Mesenchymal stem cell (in vitro differentiated cells and primary cell): ENCODE measurements around the gene STIM1.

ENCODE experiments used
- DNase-seq: peaks from one replicate; pipeline ENCODE4 v3.0.0-alpha.2; 2013
- H2AFZ ChIP-seq: one replicate; pipeline ENCODE4 v1.6.1; 2013; ENCODE audit warnings: low read depth, mild to moderate bottlenecking, control low read depth, inconsistent platforms, low read length, moderate library complexity
- H2AK5ac ChIP-seq: 2 replicates; pipeline ENCODE4 v1.6.1; 2013; ENCODE audit warnings: low read length, moderate library complexity, mild to moderate bottlenecking, inconsistent platforms; ENCODE audit not compliant: severe bottlenecking
- H2BK120ac ChIP-seq: one replicate; pipeline ENCODE4 v1.6.1; 2013; ENCODE audit warnings: low read depth, mild to moderate bottlenecking, inconsistent platforms, low read length, moderate library complexity
- H2BK12ac ChIP-seq, 2 experiments: one replicate each; pipeline ENCODE4 v1.6.1; 2013; ENCODE audit warnings: inconsistent platforms in 2 of 2, low read length in 2 of 2, mild to moderate bottlenecking in 2 of 2, moderate library complexity in 2 of 2, control low read depth in 1 of 2
- H2BK15ac ChIP-seq: one replicate; pipeline ENCODE4 v1.6.1; 2013; ENCODE audit warnings: mild to moderate bottlenecking, low read depth, inconsistent platforms; ENCODE audit not compliant: poor library complexity, severe bottlenecking
- H2BK5ac ChIP-seq: 2 replicates; pipeline ENCODE4 v1.6.1; 2013; ENCODE audit warnings: low read depth, mild to moderate bottlenecking, low read length, control low read depth, inconsistent platforms; ENCODE audit not compliant: poor library complexity, severe bottlenecking
- H3K14ac ChIP-seq, 2 experiments: one replicate each; pipeline ENCODE4 v1.6.1; 2013; ENCODE audit warnings: inconsistent platforms in 2 of 2, low read length in 2 of 2, control low read depth in 1 of 2, mild to moderate bottlenecking in 1 of 2, moderate library complexity in 1 of 2
- H3K18ac ChIP-seq, 2 experiments: one replicate each; pipeline ENCODE4 v1.6.1; 2013; ENCODE audit warnings: inconsistent platforms in 2 of 2, low read length in 2 of 2, control low read depth in 1 of 2, low read depth in 1 of 2, mild to moderate bottlenecking in 1 of 2
- H3K23ac ChIP-seq, 2 experiments: one replicate each; pipeline ENCODE4 v1.6.1; 2013; ENCODE audit warnings: inconsistent platforms in 2 of 2, low read length in 2 of 2, mild to moderate bottlenecking in 2 of 2, moderate library complexity in 2 of 2, control low read depth in 1 of 2
- H3K27ac ChIP-seq: 2 replicates; pipeline ENCODE4 v1.5.1; 2013; ENCODE audit warnings: mild to moderate bottlenecking, moderate library complexity, low read length, control low read depth, inconsistent platforms; ENCODE audit not compliant: poor library complexity, severe bottlenecking
- H3K27me3 ChIP-seq, 2 experiments: 2 replicates each; pipeline versions ENCODE4 v1.6.1 to v1.7.0; 2013; ENCODE audit warnings: low read length in 2 of 2, mild to moderate bottlenecking in 2 of 2, moderate library complexity in 2 of 2, control low read depth in 1 of 2, inconsistent platforms in 1 of 2; ENCODE audit not compliant: control insufficient read depth in 1 of 2, insufficient read depth in 1 of 2
- H3K36me3 ChIP-seq, 2 experiments: 2 replicates each; pipeline versions ENCODE4 v1.6.1 to v1.7.0; 2013; ENCODE audit warnings: low read length in 2 of 2, control low read depth in 1 of 2, inconsistent platforms in 1 of 2, low read depth in 1 of 2, mild to moderate bottlenecking in 1 of 2; ENCODE audit not compliant: insufficient read depth in 2 of 2, control insufficient read depth in 1 of 2
- H3K4ac ChIP-seq, 2 experiments: one replicate each; pipeline ENCODE4 v1.6.1; 2013; ENCODE audit warnings: inconsistent platforms in 2 of 2, low read length in 2 of 2, mild to moderate bottlenecking in 2 of 2, moderate library complexity in 2 of 2, control low read depth in 1 of 2, low read depth in 1 of 2
- H3K4me1 ChIP-seq: 2 replicates; pipeline ENCODE4 v1.6.1; 2013; ENCODE audit warnings: low read depth, low read length, control low read depth; ENCODE audit not compliant: control insufficient read depth, insufficient read depth
- H3K4me2 ChIP-seq: 2 replicates; pipeline ENCODE4 v1.6.1; 2013; ENCODE audit warnings: low read length, mild to moderate bottlenecking, inconsistent platforms; ENCODE audit not compliant: poor library complexity, severe bottlenecking
- H3K4me3 ChIP-seq, 2 experiments: 2 replicates each; pipeline versions ENCODE4 v1.5.1 to v1.7.0; 2013; ENCODE audit warnings: low read length in 2 of 2, mild to moderate bottlenecking in 2 of 2, control low read depth in 1 of 2, low read depth in 1 of 2; ENCODE audit not compliant: insufficient read depth in 1 of 2
- H3K79me1 ChIP-seq: replicated peaks from 2 replicates; pipeline ENCODE4 v1.6.1; 2013; ENCODE audit warnings: mild to moderate bottlenecking, control low read depth, low read length, inconsistent platforms; ENCODE audit not compliant: poor library complexity, severe bottlenecking
- H3K9ac ChIP-seq: 2 replicates; pipeline ENCODE4 v1.7.0; 2013; ENCODE audit warnings: mild to moderate bottlenecking, low read length, moderate library complexity
- H3K9me3 ChIP-seq: 2 replicates; pipeline ENCODE4 v1.7.0; 2013; ENCODE audit warnings: mild to moderate bottlenecking, low read length; ENCODE audit not compliant: control insufficient read depth
- H4K8ac ChIP-seq: one replicate; pipeline ENCODE4 v1.6.1; 2013; ENCODE audit warnings: inconsistent platforms, mild to moderate bottlenecking, low read length, moderate library complexity
- H4K91ac ChIP-seq: one replicate; pipeline ENCODE4 v1.6.1; 2013; ENCODE audit warnings: mild to moderate bottlenecking, low read length, inconsistent platforms
- WGBS: methylation state at CpG from one replicate; pipeline ENCODE4 v1.1.7; 2013; ENCODE audit warnings: mixed read lengths; 5-methylcytosine and 5-hydroxymethylcytosine counted together

Gene STIM1

GRCh38 chr11:3983101-3983500, 127.6 kb downstream of the STIM1 start:
- Histone ChIP-seq H3K79me1 (peaks cover 32% of the 10 kb centered on the region), H2AK5ac (no peak overlapping the region), H3K9me3 (no peaks in the 10 kb centered on the region), H2BK120ac (no peak overlapping the region), H2AFZ (no peak overlapping the region), H3K9ac (no peak overlapping the region), H3K36me3 (no peaks in the 10 kb centered on the region), H4K91ac (no peak overlapping the region), H3K14ac (no peak overlapping the region), H3K27me3 (no peaks in the 10 kb centered on the region), H2BK15ac (no peak overlapping the region), H3K4me2 (no peak overlapping the region), H2BK12ac (peak overlapping the region in 1 of 2 experiments; percentile 13), H3K18ac (no peak overlapping the region), H3K4me1 (peaks cover 2% of the 10 kb centered on the region), H3K4me3 (no peak overlapping the region), H2BK5ac (no peak overlapping the region), H4K8ac (no peak overlapping the region), H3K23ac (no peak overlapping the region), H3K27ac (no peak overlapping the region), H3K4ac (no peak overlapping the region)
- WGBS: no CpG with 5 or more reads among the region's 3 CpGs
- no peak for DNase-seq

DNA sequence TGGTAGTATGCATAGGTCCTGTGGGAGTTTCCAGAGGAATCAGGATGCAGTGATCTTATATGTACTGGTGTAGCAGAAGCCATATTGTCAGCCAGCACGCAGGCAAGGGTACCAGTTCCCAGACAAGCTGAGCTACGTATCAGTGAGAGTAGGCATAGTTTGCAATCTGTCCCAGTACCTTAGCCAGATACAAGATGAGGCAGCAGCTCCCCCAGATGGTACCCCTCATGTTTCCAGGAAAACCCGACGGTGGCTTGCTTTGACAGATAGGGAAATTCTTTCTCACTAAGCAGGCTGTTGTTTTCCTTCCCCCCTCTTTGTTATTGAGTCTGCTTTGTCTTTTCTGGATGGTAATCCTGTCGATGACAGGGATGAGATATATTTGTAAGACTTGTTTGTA, 129.4 kb downstream of the STIM1 start:
- no peak overlapping the region for H3K4ac ChIP-seq
- H3K27me3 ChIP-seq: no peaks in the 10 kb centered on the region
- no peak overlapping the region for H2AFZ ChIP-seq
- H3K9ac ChIP-seq: no peak overlapping the region
- no peak overlapping the region for H2BK120ac ChIP-seq
- H4K8ac ChIP-seq: no peak overlapping the region
- H2BK12ac ChIP-seq: peak overlapping the region in 1 of 2 experiments; percentile 48
- peaks cover 32% of the 10 kb centered on the region for H3K79me1 ChIP-seq
- no peak overlapping the region for H3K18ac ChIP-seq
- H3K23ac ChIP-seq: peak overlapping the region in 1 of 2 experiments; percentile 19
- no peak overlapping the region for H3K4me3 ChIP-seq
- no peak overlapping the region for H3K4me2 ChIP-seq
- no peak overlapping the region for H2BK15ac ChIP-seq
- H2AK5ac ChIP-seq: no peak overlapping the region
- H3K9me3 ChIP-seq: no peaks in the 10 kb centered on the region
- peak; percentile 40 for DNase-seq
- H3K14ac ChIP-seq: peak overlapping the region in 1 of 2 experiments; percentile 77
- H3K27ac ChIP-seq: no peak overlapping the region
- peaks cover 2% of the 10 kb centered on the region for H3K4me1 ChIP-seq
- H4K91ac ChIP-seq: no peak overlapping the region
- no peak overlapping the region for H2BK5ac ChIP-seq
- H3K36me3 ChIP-seq: peaks cover 0 to 3% of the 10 kb centered on the region in 2 experiments
- WGBS: 67% methylated on average over 5 of the region's 5 CpGs

GRCh38 chr11:3985631-3986030, 130.2 kb downstream of the STIM1 start:
- Histone ChIP-seq H3K4ac (peak overlapping the region in 1 of 2 experiments; percentile 58), H3K27me3 (no peaks in the 10 kb centered on the region), H4K8ac (no peak overlapping the region), H3K18ac (no peak overlapping the region), H4K91ac (no peak overlapping the region), H3K27ac (no peak overlapping the region), H2BK120ac (no peak overlapping the region), H2AFZ (no peak overlapping the region), H2BK5ac (no peak overlapping the region), H2BK12ac (no peak overlapping the region), H3K14ac (no peak overlapping the region), H3K4me2 (no peak overlapping the region), H3K36me3 (peaks cover 0 to 3% of the 10 kb centered on the region in 2 experiments), H3K4me3 (no peak overlapping the region), H3K23ac (no peak overlapping the region), H2AK5ac (no peak overlapping the region), H2BK15ac (no peak overlapping the region), H3K9me3 (no peaks in the 10 kb centered on the region), H3K9ac (no peak overlapping the region), H3K4me1 (peaks cover 2% of the 10 kb centered on the region), H3K79me1 (peaks cover 32% of the 10 kb centered on the region)
- no peak for DNase-seq

GRCh38 chr11:3986301-3986700, 130.8 kb downstream of the STIM1 start:
- no peak for DNase-seq
- 92% methylated on average over 1 of the region's 1 CpG for WGBS

More at GRCh38 chr11:3986301-3986700, 130.8 kb downstream of the STIM1 start:
- no peak overlapping the region for H2AFZ ChIP-seq
- no peak overlapping the region for H3K4me2 ChIP-seq
- H2BK12ac ChIP-seq: no peak overlapping the region
- peaks cover 2% of the 10 kb centered on the region for H3K4me1 ChIP-seq
- no peak overlapping the region for H2BK15ac ChIP-seq
- no peak overlapping the region for H3K23ac ChIP-seq
- no peak overlapping the region for H3K27ac ChIP-seq
- H3K9me3 ChIP-seq: no peaks in the 10 kb centered on the region
- H3K4me3 ChIP-seq: no peak overlapping the region
- H3K79me1 ChIP-seq: peaks cover 30% of the 10 kb centered on the region
- peaks cover 0 to 3% of the 10 kb centered on the region in 2 experiments for H3K36me3 ChIP-seq
- no peak overlapping the region for H2BK120ac ChIP-seq
- H3K14ac ChIP-seq: no peak overlapping the region
- H3K9ac ChIP-seq: no peak overlapping the region
- no peak overlapping the region for H2AK5ac ChIP-seq
- no peak overlapping the region for H3K18ac ChIP-seq
- no peak overlapping the region for H4K8ac ChIP-seq
- no peak overlapping the region for H2BK5ac ChIP-seq
- no peak overlapping the region for H3K4ac ChIP-seq
- no peaks in the 10 kb centered on the region for H3K27me3 ChIP-seq
- no peak overlapping the region for H4K91ac ChIP-seq
